IPS DF 4.7 (cell line): ENCODE measurements around the gene PTPRO.

Experiments
- DNase-seq: peaks from one replicate; pipeline ENCODE4 v3.0.0-alpha.2; 2013; ENCODE audit warnings: low spot score; ENCODE audit errors: extremely low read depth

The PTPRO gene

DNA sequence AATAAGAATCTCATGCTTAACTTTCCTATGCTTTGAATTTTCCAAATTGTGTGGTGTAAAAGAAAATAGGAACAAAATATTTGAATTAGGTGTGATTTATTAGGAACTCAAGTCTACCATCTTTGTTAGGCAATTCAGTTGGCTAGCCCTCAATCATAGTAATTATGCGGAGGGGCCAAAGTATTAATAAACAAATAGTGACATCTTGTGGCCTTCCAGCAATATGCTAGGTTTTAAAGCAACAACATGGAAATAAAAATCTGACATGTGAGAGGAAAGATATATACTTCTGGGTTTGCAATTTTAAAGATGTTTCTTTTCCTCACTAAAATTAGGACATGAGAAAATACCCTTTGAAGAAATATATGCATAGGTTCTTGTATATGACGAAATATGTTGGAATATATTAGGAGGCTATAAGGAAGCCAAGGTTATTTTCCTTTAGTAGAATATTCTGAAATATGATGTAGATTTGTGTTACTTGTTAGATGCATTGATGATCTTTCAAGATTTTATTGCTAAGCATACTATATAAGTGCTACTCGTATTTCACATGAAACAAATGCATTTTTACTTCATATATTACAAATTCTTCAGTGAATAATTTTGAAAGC is 200.4 kb downstream of the PTPRO start:
- DNase-seq, result no peak

DNA sequence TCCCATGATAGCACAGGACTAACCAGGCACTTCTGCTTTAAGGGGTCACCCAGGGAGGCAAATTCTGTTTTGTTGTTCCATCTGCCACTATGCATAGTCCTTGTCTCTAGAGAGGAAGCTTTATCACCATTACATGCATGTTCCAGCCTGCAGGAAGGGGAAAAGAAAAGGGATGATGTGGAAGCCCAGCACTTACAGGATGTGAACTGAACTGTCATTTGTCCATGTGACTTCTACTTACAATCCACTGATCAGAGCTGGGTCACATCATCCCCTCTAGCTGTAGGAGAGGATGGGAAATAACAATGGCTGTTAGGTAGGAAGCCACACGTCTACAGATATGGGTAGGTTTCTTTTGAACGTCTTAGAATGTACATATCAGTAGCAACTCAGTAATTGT is 203.1 kb downstream of the PTPRO start:
- DNase-seq, result no peak

DNA sequence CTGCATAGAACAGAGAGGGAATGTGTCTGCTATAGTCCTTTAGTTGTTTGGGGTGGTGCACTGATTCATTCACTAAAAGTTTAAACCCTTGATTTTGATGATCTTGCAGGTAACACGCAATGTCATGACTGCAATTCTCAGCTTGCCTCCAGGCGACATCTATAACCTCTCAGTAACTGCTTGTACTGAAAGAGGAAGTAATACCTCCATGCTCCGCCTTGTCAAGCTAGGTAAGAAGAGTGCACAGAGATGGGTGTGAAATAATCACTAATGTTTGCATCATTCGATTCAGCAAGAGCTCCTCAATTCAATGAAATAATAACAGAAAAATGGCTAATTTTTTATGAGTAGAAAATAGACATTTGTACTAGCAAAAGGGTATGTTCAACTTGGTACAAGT is 203.7 kb downstream of the PTPRO start:
- no peak for DNase-seq

DNA sequence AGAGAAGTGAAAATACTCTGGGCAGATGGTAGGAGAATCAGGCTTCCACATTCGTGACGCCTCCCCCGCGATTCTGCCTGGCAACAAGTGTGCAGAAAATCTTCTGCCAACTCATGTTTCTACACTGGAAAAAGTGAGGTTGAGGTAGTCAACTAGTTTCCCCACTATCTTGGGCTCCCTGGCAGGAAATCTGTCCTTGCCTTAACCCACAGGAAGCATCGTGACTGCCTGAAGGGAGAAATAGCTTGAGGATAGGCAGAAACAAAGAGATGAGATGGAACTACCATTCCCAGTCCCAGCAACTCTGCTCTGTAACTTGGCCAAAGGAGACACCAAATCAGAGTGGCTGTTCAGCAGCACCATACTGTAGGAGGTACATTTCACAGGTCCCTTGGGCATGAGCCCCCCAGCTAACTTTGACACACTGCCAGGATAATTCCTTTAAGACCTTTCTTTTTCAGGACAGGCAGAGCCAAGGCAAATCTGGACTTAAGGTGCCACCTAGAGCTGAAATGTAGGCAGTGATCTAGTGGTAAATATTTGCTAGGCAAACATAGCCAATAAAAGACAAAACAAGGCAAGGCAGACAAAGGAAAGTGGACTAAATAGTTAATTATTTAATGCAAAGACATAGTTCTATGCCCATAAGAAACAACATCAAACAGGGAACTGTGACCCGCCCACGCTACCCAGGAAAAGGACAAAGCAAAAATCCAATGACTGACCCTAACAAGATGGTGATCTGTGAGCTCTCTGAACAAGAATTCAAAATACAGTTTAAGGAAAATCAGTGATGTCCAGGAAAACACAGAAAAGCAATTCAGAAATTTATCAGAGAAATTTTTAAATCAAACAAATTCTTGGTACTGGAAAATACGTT is 205.1 kb downstream of the PTPRO start:
- no peak for DNase-seq

DNA sequence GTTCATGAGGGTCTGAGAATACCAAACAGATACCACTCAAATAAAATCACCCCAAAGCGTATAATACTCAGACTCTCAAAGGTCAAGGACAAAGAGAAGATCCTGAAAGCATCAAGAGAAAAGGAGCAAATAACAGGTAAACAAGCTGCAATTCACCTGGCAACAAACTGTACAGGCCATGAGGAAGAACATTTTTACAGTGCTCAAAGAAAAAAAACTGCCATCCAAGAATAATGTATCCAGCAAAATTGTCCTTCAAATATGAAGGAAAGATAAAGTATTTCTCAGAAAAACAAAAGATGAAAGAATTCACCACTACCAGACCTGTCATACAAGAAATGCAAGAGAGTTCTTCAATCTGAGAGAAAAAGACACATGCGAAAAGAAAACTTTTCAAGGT is 206.4 kb downstream of the PTPRO start:
- no peak for DNase-seq

DNA sequence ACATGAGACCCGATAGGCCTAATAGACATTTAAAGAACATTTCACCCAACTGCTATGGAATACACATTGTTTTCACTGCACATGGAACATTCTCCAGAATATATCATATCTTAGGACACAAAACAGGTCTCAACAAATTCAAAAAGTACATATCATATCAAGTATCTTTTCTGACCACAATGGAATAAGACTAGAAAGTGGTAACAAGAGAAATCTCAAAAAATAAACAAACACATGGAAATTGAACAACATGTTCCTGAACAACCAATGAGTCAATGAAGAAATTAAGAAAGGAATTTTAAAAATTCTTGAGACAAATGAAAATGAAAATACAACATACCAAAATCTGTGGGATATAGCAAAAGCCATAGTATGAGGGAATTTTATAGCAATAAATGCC is 208.1 kb downstream of the PTPRO start:
- no peak for DNase-seq

DNA sequence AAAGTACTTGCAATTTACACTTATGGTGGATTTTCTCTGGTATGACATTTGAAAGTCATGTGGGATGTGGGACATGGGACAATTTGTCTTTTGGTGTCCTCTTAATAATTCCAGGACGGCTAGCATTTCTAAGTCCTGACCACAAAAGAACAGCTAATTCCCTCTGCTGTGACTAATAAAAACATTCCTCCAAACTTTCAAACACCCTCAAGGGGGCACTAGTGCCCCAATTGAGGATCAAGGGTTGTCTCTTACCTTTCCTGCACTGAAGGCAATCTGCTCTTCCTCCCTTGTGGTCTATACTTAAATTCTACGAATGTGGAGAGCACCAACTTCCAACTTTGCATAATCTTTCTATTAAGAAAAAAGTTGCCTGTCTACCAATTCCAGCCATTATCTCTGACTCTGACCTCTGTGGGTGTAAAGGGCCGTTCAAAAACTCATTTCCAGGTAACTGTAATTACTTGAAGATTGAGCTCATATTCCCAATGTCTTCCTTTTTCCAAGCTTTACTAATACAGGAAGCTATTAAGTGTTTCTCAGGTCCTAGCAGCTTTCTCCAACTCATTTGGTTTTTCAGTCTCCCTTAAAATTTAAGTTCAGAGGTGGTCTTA is 210.2 kb downstream of the PTPRO start:
- peak; percentile 41 for DNase-seq

DNA sequence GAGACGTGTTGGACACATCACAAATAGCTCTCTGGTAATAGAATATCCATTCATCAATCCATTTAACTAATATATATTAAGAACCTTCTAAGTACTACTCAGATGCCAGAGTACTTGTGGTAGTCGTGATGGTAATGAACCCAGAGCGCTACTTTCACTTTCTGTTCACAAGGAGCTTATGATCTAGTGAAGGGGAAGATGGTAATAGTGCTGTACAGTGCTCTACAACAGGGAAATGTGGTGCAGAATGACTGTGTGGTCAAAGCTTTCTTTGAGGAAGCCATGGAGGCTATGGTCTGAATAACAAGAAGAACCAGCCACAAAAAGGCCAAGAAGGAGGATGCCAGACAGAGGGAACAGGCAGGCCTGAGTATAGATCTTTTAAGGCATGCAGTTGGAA is 212.0 kb downstream of the PTPRO start:
- no peak for DNase-seq

DNA sequence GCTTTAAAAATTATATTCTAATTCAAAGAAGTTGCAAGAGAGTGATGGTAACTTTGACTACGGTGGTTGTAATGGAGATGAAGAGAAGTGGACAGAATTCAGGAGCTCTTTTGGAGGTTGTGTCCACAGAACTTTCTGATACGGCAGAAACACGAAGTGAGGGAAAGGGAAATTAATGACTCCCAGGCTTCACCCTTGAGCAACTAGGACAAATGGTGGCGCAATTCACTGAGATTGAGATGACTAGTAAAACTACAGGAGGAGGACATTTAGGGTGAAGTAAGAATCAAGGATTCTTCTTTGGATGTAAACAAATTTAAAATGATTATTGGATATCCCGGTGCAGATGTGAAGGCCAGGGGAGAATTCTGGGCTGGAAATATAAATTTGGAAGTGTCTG is 212.6 kb downstream of the PTPRO start:
- DNase-seq, result no peak

DNA sequence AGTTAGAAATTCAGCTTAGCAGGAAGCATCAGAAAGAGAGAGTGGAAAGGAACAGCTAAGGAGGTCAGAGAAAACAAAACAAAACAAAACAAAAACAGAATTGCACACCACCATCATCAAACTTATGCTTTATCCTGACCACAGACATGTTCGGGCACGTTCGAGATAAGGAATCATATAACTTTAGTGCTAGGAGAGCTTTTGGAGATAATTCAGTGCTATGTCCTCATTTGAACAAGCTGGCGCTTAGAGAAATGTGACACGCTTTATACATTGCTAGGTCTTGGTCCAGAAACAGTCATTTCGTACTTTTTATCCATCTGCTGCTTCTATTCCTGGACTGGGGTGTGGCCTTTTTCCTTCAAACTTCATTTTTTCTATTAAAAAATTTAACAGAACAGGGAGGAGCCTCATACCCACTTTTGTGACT is 213.1 kb downstream of the PTPRO start:
- no peak for DNase-seq

DNA sequence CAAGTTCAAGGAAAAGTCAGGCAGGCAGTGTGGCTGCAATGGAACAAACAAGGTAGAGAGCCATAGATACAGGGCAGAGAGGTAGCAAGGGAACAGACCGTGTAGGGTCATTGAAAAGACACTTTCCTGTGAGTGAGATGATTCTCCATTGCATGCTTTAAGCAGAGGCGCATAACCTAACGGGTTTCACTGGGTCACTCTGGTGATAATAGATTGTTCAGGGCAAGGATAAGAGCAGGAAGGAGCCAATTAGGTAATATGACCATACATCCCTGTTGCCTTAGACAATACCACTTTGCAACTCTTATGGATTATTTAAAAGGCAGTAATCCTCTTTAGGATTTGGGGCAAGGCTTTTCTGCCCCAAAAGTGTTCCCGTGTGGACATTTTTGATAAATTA is 214.1 kb downstream of the PTPRO start:
- DNase-seq, result no peak

DNA sequence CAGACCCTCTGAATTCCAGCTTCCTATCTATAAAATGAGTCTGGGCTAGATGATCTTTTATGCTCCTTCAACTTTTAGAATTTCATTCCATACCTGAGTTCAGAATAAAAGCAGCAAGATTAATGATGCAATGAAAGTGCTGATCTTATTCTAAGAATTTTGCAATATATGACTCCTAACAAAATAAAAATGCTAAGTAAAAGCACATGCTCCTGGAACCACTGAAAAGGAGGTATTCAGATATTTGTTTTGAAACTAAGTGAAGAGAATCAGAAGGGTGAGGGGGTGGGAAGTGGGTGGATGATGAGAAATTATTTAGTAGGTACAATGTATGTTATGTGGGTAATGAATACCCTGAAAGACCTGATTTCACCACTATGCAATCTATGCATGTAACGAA is 216.6 kb downstream of the PTPRO start:
- DNase-seq, result no peak

DNA sequence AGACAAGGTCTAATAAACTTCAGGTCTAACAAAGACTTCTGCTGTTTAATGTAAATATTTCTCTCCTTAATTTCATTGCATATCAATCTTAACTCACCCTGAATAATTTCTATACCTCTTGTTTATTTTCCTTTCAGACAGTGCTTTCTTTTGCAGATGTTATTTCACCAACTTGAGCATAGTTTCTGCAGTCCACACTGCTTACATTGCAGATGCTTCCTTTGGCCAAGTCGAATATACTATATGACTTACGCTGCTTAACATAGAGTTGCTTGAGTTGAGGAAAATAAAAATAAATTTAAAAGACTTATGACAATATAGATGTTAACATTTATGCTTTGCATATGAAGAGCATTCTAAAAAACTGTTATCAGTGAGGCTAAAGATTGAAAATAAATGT is 217.7 kb downstream of the PTPRO start:
- DNase-seq, result no peak

DNA sequence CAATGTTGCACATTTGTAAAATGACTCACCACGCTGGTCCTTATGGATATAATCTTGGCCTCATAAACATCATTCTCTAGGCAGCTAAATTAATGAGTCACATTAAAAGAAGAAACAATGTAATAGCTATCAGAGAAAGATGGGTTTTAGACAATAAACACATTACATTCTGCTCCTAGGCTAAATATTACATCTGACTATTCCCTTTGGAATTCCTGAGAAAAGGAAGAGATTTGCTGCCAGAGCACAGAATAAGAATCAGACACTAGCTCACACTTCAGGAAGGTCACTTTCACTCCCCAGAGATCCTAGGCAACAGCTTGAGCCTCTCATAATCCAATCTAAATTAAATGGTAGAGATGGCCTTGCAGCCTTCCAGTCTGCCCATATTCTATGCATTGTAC is 218.2 kb downstream of the PTPRO start:
- no peak for DNase-seq

DNA sequence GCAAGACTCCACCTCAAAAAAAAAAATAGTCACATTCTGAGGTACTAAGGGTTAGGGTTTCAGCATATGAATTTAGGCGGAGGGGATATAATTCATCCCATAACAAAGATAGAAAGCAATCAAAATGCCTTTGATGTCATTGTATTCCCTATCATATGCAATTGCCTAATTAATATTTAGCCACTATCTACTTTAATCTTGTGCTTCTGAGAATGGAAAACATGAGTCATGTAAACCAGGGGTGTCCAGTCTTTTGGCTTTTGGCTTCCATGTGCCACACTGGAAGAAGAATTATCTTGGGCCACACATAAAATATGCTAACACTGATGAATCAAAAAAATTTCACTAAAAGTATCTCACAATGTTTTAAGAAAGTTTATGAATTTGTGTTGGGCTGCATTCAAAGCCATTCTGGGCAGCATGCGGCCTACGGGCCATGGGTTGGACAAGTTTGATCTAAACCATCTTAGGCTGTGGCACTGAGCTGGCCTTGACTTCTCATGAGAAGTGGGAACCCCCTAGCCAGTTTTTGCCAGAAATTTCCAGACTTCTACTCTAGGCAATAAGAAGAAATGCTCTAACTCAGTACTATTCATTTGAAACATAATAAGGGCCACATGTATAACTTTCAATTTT is 219.8 kb downstream of the PTPRO start:
- no peak for DNase-seq

DNA sequence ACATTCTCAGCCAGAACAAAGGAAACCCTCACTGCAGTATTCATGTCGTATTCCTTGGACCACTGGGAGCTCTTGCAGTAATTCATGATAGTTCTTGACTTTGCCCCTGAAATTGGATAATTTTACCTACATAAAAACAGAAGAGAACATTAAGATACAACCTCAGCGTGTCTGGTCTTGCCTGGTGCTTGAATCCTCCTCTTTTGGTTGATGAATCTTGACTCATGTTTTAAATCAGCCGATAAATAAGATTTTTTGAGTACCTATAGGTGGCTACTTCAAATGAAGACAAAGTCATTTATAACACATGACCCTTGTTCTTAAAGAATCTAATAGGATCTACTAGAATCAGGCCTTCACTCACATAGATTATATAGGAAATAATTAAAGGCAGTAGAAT is 221.0 kb downstream of the PTPRO start:
- DNase-seq, result no peak

DNA sequence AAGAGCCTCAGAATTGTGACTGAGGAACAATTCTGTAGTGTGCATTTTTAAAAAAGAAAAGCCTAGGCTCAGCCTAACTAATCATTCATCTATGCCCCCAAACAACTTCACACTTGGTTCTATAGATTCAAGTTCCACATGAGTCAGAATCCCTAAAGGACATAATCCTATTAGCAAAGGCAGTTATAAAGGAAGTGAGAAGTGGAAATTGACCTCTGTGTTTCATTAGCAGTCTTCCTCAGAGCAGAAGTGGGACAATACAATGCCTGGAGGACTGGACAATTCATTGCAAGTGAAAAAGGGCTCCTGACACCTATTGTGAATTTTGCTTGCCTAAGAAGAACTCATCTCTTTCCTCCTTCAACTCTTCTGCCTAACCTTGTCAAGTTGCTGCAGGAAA is 222.3 kb downstream of the PTPRO start:
- DNase-seq, result no peak

DNA sequence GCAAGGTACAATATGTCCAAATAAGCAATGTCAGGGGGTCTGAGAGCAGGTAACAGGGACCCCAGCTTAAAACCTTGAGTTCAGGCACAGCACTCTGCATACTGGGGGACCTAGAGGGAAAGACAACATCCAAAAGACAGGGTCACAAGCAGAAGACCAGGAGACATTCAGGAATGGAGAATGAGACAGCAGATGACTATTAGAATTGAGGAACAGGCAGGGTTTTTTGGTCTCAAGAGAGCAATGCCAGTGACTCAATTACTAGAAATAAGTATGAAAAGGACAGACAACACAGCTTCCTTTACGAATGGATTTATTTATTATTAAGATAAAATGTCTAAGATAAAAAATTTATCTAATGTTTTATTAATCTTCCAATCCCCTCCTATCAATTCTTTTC is 223.0 kb downstream of the PTPRO start:
- DNase-seq, result no peak

DNA sequence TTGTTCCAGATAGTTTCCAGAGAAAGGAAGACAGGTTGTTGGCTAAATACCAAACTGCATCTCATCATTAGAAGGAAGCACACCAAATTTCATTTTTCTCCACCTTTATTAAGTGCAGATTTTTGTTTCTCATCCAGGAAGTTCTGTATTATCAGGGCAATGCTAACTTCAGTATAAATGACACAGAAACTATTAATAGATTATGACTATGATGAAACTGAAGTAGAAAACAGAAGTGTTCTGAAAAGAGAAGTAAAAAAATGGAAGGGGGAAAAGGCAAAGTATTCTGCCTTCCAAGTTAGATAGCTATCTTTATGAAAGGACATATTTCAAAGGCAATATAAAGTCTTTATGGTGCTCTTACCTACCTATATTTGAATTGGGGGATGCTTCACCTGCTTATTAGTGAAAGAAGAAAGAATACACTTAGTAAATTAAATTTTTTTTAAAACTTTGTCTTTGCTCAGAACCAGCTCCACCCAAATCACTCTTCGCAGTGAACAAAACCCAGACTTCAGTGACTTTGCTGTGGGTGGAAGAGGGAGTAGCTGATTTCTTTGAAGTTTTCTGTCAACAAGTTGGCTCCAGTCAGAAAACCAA is 223.9 kb downstream of the PTPRO start:
- no peak for DNase-seq

DNA sequence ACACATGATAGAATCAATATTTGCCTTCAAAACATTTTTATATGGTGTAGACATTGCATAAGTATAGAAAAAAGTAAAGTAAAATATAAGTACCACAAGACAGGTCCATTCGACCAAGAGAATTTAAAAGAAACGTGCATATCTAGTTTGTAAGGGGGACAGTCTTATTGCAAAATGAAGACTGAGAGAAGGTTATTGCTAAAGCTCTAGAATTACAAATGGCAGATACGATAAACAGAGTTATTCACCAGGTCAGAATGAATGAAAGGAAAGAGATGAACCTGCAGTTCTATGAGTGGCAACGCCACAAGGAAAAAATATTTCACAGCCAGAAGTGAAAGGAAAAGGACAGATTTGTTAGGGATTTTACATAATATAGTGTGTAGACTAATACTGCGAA is 224.8 kb downstream of the PTPRO start:
- no peak for DNase-seq

DNA sequence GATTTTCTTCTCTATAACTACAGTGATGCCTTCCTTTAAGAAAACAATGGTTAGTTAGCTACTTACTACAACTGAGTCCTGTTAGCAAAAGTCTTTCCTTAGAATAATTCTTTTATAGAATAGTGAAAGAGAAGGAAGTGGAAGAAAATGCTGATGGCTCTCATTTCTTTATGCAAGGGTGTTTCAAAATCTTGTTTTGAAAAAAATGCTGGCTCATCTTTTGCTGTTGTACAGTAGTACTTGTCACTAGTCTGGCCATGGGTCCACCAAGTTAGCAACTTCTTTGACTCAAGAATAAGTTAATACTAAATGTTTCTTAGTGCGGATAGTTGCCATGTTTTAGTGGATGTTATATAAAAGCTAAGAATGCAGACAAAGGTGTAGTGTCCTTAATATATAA is 225.4 kb downstream of the PTPRO start:
- no peak for DNase-seq

DNA sequence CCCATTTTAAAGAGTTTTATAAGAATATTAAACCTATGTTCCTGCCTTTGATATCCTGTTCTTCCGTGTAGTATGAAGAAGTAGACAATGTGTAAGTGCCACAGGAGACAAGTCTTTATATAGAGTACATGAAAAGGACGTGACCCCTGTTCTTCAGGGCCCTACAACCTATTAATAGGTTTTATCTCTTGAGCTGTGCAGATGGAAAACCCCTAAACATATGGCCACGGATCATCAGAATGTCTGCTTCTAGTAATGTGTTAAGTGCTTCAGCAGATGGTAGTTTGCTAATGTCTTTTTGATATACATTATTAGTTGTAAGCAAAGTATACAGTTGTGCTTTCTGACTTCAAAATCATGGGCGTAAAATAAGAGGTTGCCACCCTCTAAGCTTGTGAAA is 228.5 kb downstream of the PTPRO start:
- DNase-seq, result no peak
